LNCAP (cell line): ENCODE measurements around the gene GPR32.

Experiments
- CTCF ChIP-seq: fragments of 450-650 bp; IDR thresholded peaks from 2 replicates; pipeline ENCODE4 v1.5.1; 2017; ENCODE audit warnings: mild to moderate bottlenecking

The GPR32 gene

GRCh38 chr19:50725218-50725910 lies 44.9 kb upstream of the GPR32 start:
- TF ChIP-seq CTCF, result no peak

DNA sequence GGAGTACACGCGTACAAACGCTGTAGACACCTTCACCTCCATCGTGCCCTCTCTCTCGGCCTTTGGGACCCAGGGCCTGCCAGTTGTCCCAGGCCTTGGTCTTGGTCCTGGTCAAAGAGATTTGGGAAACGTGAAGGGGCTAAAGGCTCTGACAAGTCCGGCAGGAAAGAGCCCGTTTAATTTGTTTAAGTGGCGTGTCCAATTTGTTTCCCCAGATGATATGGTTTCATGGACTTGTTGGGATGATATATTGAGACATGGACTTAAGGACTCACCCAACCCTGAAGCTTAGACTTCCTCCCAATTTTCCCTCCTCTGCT lies 44.4 kb upstream of the GPR32 start:
- TF ChIP-seq CTCF, result no peak

GRCh38 chr19:50728084-50728737 lies 42.1 kb upstream of the GPR32 start:
- no peak for TF ChIP-seq CTCF

GRCh38 chr19:50729894-50730293 lies 40.4 kb upstream of the GPR32 start:
- TF ChIP-seq CTCF, result no peak

DNA sequence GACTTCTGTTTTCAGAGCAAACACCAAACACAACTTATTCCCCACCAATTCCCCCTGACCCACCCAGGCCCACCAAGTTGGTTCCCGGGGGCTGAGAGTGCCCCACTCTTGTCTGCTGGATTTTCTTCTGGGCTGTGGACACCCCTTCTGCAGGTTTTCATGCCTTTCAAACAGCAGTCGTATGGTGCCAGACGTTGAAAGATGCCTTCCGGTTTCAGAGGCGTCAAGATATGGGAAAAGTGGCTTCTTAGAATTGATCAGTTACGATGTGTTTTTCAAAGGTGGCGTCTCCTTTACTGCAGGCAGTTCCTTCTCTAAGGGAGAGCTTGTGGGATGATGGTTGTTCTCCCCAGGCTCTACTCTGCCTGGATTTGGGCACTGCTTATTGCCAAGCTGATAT lies 34.4 kb upstream of the GPR32 start:
- TF ChIP-seq CTCF, result no peak

- TF ChIP-seq CTCF, result no peak
Measured at GRCh38 chr19:50736338-50736737, 33.9 kb upstream of the GPR32 start.

DNA sequence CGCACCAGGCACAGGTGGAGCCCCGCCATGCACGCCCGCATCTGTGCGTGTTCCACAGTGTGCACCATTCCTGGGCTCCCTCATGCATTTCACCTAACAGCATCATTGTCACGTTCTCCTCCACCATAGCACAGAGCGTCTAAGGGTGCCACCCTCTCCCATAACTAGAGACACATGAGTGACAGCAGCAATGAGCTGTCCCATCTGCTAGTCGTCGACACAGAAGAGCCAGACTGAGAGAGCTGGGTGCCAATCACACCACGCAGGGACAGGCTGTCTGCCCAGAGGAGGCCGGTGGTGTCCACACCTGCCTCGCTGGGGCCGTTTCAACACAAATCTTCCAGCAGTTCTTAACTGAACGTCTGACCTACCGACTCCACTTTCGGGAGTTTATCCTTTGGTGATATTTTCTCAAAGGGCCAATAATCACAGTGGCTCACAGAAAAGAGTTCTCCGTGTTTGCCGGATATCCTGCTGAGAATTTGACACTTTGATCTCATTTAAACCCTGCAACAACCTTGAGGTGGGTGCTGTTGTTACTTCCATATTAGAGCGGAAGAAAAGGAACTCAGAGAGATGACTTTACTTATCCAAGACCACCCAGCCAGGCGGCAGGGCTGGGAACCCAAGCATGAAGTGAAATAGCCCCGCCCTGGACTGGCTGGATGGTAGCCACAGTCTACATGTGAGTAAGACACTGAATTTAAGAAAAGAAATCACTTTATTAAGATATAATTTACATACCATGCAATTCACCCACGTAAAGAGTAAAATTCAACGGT lies 30.9 kb upstream of the GPR32 start:
- TF ChIP-seq CTCF, result no peak
